ENCODE data around the gene HYAL1.
A peak's percentile ranks its signal among the peaks of the same experiment; 100 is the strongest.
"Not testable (repeated sequence)": the region's sequence is repeated elsewhere in the genome, so short reads cannot be mapped to it uniquely, and the experiment has no call there.

Gene HYAL1

GRCh38 chr3:50316657-50317242 is 13.4 kb upstream of the HYAL1 start:
- DNase-seq = peak; percentile 73

GRCh38 chr3:50314816-50315215 is 11.4 kb upstream of the HYAL1 start:
- no peak for DNase-seq

GRCh38 chr3:50314342-50314741 is 11.0 kb upstream of the HYAL1 start:
- DNase-seq = no peak

GRCh38 chr3:50312041-50312440 is 8.7 kb upstream of the HYAL1 start:
- not testable (repeated sequence) for DNase-seq

- no peak for DNase-seq
Measured at GRCh38 chr3:50304601-50305000, 1.2 kb upstream of the HYAL1 start.

DNA sequence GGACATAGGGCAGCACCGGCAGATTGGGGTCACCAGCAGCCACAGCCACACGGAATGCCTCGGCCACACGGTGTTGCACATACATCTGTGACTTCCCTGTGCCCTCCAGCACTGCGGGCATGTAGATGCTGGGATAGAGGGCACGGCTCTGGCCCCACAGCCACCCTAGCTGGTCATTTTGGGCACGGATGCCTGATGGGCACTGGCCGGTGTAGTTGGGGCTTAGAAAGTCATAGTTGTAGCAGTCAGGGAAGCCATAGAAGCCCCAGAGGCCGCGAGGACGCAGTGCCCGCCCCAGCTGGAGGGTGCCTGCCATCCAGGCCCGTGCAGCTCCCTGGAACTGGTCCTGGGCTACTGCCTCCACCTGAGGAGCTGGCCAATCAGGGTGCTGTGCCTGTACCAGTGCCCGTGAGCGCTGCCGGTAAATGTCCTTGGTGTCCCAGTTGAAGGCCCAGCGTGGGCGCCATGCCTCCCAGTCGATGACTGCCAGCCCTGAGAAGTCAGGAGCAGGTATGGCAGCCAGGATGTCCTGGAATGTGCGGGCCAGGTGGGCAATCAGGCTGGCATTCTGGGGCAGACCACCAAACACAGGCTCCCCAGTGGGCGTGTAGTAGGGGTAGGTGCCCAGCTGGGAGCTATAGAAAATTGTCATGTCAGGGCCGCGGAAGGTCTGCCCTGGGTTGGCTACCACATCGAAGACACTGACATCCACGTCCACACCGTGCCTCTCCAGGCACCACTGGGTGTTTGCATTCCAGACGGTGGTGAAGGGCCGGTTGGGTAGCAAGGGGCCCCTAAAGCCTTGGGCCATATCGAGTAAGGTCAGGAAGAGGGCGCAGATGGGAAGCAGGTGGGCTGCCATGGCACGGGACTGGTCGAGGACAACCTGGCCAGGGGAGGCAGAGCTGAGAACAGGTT is 1.0 kb downstream of the HYAL1 start:
- DNase-seq = no peak

DNA sequence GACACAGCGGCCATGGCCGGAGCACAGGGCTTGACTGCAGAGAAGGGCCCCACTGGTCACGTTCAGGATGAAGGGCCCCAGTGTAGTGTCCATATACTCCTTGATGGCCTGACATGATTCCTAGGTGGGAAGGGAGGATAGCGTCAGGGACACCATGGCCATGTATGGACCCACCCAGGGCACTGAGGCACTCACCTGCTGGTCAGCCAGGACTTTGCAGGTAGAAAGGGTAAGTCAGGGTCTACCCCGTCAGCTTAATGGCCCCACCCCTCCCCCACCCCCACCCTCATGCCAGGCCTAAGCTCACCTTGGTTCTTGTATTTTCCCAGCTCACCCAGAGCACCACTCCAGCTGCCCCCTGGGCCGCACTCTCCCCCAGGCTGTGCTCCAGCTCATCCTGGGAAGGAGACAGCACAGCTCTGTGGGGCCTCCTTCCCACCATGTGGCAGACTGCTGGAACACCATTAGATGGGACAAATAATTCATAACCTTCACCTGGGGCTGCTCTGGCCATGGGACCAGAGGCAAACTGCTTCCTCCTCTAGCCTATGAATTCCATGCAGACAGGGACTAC is 2.6 kb downstream of the HYAL1 start:
- no peak for DNase-seq

DNA sequence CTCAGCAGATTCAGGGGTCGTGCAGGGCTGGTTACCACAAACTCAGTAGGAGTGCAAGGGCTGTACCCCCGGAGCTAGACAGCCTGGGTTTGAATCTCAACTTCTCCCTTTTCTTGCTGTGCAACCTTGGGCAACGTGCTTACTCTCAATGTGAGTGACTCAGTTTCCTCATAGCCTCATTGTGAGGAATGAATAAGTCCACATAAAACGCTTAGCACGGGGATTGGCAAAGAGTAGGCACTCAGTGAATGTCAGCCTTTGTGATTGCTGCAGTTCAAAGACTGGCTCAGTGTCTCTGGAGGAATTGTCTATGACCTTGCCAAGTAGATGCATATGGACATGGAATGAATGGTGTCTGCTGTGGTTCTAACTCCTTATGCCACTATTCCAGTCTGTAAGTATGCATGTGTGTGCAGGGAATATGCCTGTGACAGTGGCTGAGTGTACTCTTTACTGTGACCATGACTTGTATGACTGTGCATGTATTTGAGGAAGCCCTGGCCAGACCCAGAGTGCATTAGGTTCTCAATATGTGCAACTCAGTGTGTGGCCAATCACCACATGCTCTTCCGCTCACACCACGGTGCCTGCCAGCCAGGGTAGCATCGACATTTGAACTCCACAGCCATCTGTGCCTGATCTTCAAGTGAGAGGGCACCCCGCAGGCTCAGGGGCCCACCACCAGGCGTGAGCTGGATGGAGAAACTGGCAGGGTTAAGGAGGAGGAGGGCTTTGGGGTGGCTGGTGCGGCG is 3.3 kb downstream of the HYAL1 start:
- DNase-seq = no peak

GRCh38 chr3:50299638-50299928 is 3.8 kb downstream of the HYAL1 start:
- no peak for DNase-seq

DNA sequence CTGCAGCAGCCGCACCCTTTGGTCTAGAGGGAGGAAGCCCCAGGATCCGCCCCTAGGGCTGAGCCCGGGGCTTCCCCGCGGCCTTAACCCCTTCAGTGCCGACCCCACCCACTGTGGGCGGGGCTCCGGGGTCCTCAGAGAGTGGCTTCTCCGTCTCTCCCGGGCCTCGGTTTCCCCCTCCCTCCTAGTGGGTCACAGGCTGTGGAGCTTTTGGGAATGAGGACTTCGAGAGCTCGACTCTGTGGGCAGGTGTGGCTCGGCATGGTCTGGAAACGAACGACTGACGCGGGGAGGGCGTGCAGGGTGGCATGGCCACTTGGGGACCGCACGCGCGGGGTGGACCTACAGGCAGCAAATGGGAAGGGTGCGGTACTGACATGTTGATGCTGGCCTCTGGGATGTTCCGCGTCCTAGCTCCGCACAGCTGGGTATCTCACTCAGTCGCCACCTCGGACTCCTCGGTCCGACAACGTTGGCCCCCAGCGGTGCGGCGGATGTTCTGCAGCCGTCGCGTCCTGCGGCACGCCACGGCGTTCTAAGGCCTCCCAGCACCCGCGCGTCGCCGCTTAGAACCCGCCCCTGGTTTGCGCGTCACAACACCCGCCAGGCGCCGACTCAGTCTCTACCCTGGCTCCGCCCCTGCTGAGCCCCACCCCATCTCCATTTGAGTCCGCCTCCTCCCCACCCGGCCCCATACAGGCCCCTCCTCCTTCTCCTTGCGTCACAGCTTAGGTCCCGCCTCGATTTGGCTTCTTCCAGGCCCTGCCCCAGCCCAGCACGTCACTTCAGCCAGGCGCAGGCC is 4.3 kb downstream of the HYAL1 start, which contains the start of the genes HYAL3 and NAA80:
Gene HYAL3 (minus strand): TSS at position 570 of the 802 bp plus-strand sequence. CDS start 3,803 bp downstream, outside the sequence.
Gene NAA80 (minus strand): TSS at position 570 of the 802 bp plus-strand sequence. CDS start 1,942 bp downstream, outside the sequence.
- peak; percentile 100 for DNase-seq

GRCh38 chr3:50297896-50298725 is 5.3 kb downstream of the HYAL1 start:
- no peak for DNase-seq

DNA sequence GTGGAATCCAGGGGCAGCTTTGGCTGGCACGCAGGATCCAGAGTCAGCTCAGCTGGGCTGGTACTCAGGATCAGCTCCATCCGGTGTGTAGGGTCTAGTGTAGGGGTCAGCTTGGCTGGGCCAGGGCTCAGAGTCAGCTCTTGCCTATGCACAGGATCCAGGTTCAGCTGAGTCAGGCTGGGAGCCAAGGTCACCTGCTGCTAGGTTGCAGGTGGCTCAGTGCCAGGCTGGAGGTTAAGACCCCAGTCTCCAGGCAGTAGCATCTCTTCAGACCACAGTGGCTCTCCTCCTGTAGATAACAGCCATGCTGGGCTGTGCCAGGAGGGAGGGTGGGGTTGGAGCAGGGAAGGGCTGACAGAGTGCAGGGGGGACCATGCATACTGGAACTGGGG is 6.0 kb downstream of the HYAL1 start:
- DNase-seq = no peak

DNA sequence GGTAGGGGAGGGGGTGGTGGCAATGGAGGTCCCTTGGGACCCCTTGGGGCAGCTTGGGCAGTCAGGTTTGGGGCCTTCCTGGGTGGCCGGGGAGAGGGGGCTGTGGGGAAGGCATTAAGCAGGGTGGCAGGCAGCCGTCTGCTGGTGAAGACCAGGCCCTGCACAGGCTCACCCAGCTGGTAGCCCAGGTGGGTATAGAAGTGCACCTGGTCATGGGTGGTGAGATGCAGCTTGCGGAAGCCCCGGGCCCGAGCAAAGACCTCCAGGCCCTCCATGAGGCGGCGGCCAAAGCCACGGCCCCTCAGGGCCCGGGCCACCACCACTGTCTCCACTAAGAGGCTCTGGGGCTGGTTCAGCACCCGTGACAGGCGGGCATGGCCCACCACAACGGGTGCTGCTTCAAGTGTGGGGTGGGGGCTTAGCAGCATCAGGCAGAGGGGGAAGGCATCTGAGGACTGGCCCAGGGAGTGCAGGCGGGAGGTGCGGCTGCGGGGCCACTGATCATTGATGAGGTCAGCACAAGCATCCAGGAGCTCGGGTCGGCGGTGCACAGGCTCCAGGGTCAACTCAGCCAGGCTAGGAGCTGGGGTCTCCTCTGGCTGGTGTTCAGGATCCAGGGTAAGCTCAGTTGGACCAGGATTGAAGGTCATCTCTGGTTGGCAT is 6.5 kb downstream of the HYAL1 start:
- no peak for DNase-seq

GRCh38 chr3:50295553-50296431 is 7.6 kb downstream of the HYAL1 start:
- DNase-seq = no peak

GRCh38 chr3:50294492-50295403 is 8.6 kb downstream of the HYAL1 start:
- no peak for DNase-seq

- DNase-seq = no peak
Measured at GRCh38 chr3:50294089-50294488, 9.3 kb downstream of the HYAL1 start.

DNA sequence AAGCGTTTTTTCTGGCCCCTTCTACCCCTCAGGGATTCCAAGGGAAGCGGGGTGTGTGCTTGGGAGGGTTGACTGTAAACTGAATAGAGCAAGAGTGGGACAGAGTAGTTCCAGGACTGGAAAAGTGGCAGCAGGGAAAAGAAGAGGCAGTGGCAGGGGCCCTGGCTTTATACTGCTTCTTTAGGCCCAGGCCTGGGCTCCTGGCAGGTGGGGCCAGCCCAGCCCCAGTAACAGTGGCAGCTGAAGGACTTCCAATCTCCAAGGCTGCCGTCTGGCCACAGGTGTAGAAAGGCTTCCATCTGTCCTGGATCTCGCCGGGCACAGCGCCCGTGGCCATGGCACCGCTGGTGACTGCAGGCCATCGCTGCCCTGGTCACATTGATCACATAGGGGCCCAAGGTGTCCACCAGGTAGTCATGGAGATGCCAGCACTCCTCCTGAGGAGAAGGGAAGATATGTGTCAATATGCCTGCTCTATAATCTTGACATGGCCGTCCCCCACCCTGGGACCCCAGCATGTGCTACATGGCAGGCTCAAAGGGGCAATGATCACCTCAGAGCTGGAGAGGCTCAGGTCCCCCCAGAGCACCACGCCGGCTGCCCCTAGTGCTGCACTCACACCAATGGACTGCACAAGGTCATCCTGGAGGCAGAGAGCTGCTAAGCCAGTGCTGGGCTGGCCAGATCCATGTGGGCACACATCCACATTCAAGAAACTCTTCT is 10.1 kb downstream of the HYAL1 start:
- DNase-seq = no peak
